Measurements from ENCODE around the gene GPR161. TPM values are rescaled to one million over a fixed set of nuclear protein-coding genes. Genes with fewer than 3 reads are reported as not detected.

GPR161 gene
- total RNA-seq, 1 donor from 2014 or later, result 11.4 TPM

- DNase-seq (ENCODE audit: low read depth), result no peak
- peak overlapping the region; percentile 68 for H3K4me3 ChIP-seq (ENCODE audit: low read depth, low read length)
- TF ChIP-seq CTCF (conservative IDR thresholded peaks at IDR 0.05; ENCODE audit: low read depth, low read length), result no peak
These were observed 738 bp upstream of the GPR161 start for GRCh38 chr1:168137515-168137821.

- H3K4me3 ChIP-seq (ENCODE audit: low read depth, low read length), result peak overlapping the region; percentile 68
- no peak for TF ChIP-seq CTCF (conservative IDR thresholded peaks at IDR 0.05; ENCODE audit: low read depth, low read length)
- no peak for DNase-seq (ENCODE audit: low read depth)
These were observed 615 bp downstream of the GPR161 start for GRCh38 chr1:168135921-168136708.

GRCh38 chr1:168135116-168135920 lies 1.4 kb downstream of the GPR161 start:
- H3K4me3 ChIP-seq (ENCODE audit: low read depth, low read length), result peak overlapping the region; percentile 68
- TF ChIP-seq CTCF (conservative IDR thresholded peaks at IDR 0.05; ENCODE audit: low read depth, low read length), result no peak
- DNase-seq (ENCODE audit: low read depth), result no peak

GRCh38 chr1:168134642-168135041 lies 2.1 kb downstream of the GPR161 start:
- no peak for DNase-seq (ENCODE audit: low read depth)
- no peak for TF ChIP-seq CTCF (conservative IDR thresholded peaks at IDR 0.05; ENCODE audit: low read depth, low read length)

GRCh38 chr1:168134132-168134531 lies 2.6 kb downstream of the GPR161 start:
- no peak for TF ChIP-seq CTCF (conservative IDR thresholded peaks at IDR 0.05; ENCODE audit: low read depth, low read length)
- DNase-seq (ENCODE audit: low read depth), result no peak
- H3K4me3 ChIP-seq (ENCODE audit: low read depth, low read length), result no peak overlapping the region

More at GRCh38 chr1:168134642-168135041, 2.1 kb downstream of the GPR161 start:
- H3K4me3 ChIP-seq (ENCODE audit: low read depth, low read length), result no peak overlapping the region

- no peak overlapping the region for H3K4me3 ChIP-seq (ENCODE audit: low read depth, low read length)
- DNase-seq (ENCODE audit: low read depth), result no peak
- no peak for TF ChIP-seq CTCF (conservative IDR thresholded peaks at IDR 0.05; ENCODE audit: low read depth, low read length)
These were observed 6.8 kb downstream of the GPR161 start for GRCh38 chr1:168129933-168130332.
